Esophagus (tissue), 2 donors: ENCODE results near the gene IGF1R. TPM values are rescaled to one million over a fixed set of nuclear protein-coding genes. Genes with fewer than 3 reads are reported as not detected.
"Not testable (repeated sequence)": the region's sequence is repeated elsewhere in the genome, so short reads cannot be mapped to it uniquely, and the experiment has no call there.

Experiments
- H3K27ac ChIP-seq, 2 donors: one replicate each; pipeline ENCODE4 v1.5.1; 2013; ENCODE audit warnings: low read depth in 2 of 2, mild to moderate bottlenecking in 2 of 2, inconsistent platforms in 1 of 2, low read length in 1 of 2, moderate library complexity in 1 of 2
- H3K27me3 ChIP-seq, 2 donors: one replicate each; pipeline ENCODE4 v1.6.1; 2013; ENCODE audit warnings: low read length in 2 of 2, control low read depth in 1 of 2, mild to moderate bottlenecking in 1 of 2; ENCODE audit not compliant: insufficient read depth in 2 of 2, control insufficient read depth in 1 of 2
- H3K36me3 ChIP-seq, 2 donors: one replicate each; pipeline ENCODE4 v1.6.1; 2013; ENCODE audit warnings: low read length in 1 of 2; ENCODE audit not compliant: control insufficient read depth in 2 of 2, insufficient read depth in 2 of 2
- H3K4me1 ChIP-seq, 2 donors: one replicate each; pipeline ENCODE4 v1.6.1; 2013; ENCODE audit warnings: low read length in 1 of 2; ENCODE audit not compliant: control insufficient read depth in 2 of 2, insufficient read depth in 2 of 2
- H3K4me3 ChIP-seq, 2 donors: one replicate each; pipeline ENCODE4 v1.5.1; 2013; ENCODE audit warnings: low read length in 2 of 2, mild to moderate bottlenecking in 2 of 2, low read depth in 1 of 2, moderate library complexity in 1 of 2
- H3K9me3 ChIP-seq, 2 donors: one replicate each; pipeline ENCODE4 v1.6.1; 2013; ENCODE audit warnings: mild to moderate bottlenecking in 2 of 2, low read depth in 1 of 2, low read length in 1 of 2, moderate library complexity in 1 of 2; ENCODE audit not compliant: control insufficient read depth in 2 of 2, insufficient read depth in 1 of 2
- WGBS, 2 donors: extraction: QIAGEN DNeasy Blood & Tissue Kit; methylation state at CpG; one replicate each; pipeline ENCODE4 v1.1.7; 2013; 5-methylcytosine and 5-hydroxymethylcytosine counted together
- polyA plus RNA-seq, 2 donors: library from polyadenylated mRNA; stranded (reverse); fragments of 200-250 nt; gene quantifications; one replicate each; pipeline ENCODE4 v1.2.3, GENCODE V29; 2013
- donor health status: healthy with polysubstance abuse.
- donor health status: Bipolar disorder and iron deficiency.

Gene IGF1R
- polyA plus RNA-seq, 2 donors = 4.1 to 4.4 TPM

DNA sequence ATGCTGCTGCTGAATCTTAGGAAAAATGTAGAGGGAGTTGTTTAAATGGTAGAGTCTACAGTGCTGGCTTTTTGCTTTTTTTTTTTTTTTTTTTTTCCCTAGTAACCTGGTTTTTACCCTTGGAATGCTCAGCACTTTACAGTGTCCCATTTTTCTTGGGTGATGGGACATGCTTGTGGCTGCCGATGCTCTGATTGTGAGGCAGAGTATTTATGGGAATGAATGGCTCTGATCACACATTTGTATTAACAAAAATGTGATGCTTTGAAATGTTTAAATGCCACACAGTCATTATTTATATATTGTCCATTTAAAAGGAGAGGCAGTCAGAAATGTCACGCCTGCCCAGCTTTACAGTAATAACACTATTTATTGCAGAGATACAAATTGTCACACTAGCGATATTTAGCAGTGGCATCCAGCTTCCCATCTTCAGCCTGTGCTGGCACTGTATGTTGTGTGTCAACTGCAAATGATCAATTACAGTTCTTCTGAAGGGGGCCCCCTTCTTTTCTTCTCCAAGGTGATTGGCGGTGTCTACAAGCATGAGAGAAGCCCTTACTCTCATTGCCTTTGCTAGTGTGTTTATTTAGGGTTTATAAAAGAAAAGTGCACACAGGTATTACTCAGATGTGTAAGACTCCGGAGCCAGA, 30.9 kb upstream of the IGF1R start:
- no peaks in the 10 kb centered on the region for H3K9me3 ChIP-seq
- 74 to 75% methylated on average over 5 of the region's 5 CpGs for WGBS, 2 donors
- no peak overlapping the region for H3K27ac ChIP-seq
- H3K4me1 ChIP-seq = no peaks in the 10 kb centered on the region
- H3K4me3 ChIP-seq = no peak overlapping the region
- peaks cover 0 to 3% of the 10 kb centered on the region in 2 donors for H3K27me3 ChIP-seq
- H3K36me3 ChIP-seq = no peaks in the 10 kb centered on the region

- H3K36me3 ChIP-seq, H3K27me3 ChIP-seq, H3K9me3 ChIP-seq, H3K27ac ChIP-seq, H3K4me3 ChIP-seq, H3K4me1 ChIP-seq: not testable (repeated sequence)
- 88% methylated on average over 13 of the region's 13 CpGs for WGBS, 2 donors
These were observed 29.8 kb upstream of the IGF1R start for GRCh38 chr15:98618576-98618975.

GRCh38 chr15:98620020-98620419, 28.3 kb upstream of the IGF1R start:
- H3K36me3 ChIP-seq = no peaks in the 10 kb centered on the region
- peaks cover 0 to 3% of the 10 kb centered on the region in 2 donors for H3K27me3 ChIP-seq
- no peaks in the 10 kb centered on the region for H3K9me3 ChIP-seq
- no peak overlapping the region for H3K4me3 ChIP-seq
- WGBS, 2 donors = 65 to 85% methylated on average over 8 of the region's 8 CpGs
- H3K4me1 ChIP-seq = no peaks in the 10 kb centered on the region
- H3K27ac ChIP-seq = no peak overlapping the region

DNA sequence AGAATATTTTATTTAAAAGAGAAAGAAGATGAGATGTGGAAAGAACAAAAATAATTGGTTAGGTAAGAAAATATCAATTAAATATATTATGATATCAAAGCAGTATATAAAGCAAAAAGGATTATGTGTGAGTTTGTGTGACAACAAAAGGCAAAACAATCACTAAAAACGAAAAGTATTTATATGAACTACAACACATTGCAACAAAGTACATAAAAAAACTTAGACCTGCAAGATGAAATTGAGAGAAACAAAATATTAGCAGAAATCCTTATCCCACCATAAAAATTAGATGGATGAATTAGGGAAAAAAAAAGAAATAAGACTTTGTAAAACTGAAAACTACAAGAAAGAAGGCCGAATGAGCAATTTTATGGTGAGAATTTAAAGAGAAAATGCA, 27.3 kb upstream of the IGF1R start:
- Histone ChIP-seq H3K36me3 (no peaks in the 10 kb centered on the region), H3K27me3 (peaks cover 0 to 3% of the 10 kb centered on the region in 2 donors), H3K4me3 (no peak overlapping the region), H3K9me3 (no peaks in the 10 kb centered on the region), H3K4me1 (no peaks in the 10 kb centered on the region), H3K27ac (no peak overlapping the region)
- WGBS, 2 donors = 68 to 70% methylated on average over 2 of the region's 2 CpGs

GRCh38 chr15:98625614-98626013, 22.7 kb upstream of the IGF1R start:
- H3K27me3 ChIP-seq = no peaks in the 10 kb centered on the region
- H3K4me3 ChIP-seq = no peak overlapping the region
- 86 to 91% methylated on average over 22 of the region's 22 CpGs for WGBS, 2 donors
- no peak overlapping the region for H3K27ac ChIP-seq
- H3K4me1 ChIP-seq = no peaks in the 10 kb centered on the region
- no peaks in the 10 kb centered on the region for H3K9me3 ChIP-seq
- no peaks in the 10 kb centered on the region for H3K36me3 ChIP-seq

GRCh38 chr15:98626153-98626552, 22.2 kb upstream of the IGF1R start:
- Histone ChIP-seq H3K4me1 (no peaks in the 10 kb centered on the region), H3K27me3 (no peaks in the 10 kb centered on the region), H3K27ac (no peak overlapping the region), H3K4me3 (no peak overlapping the region), H3K36me3 (no peaks in the 10 kb centered on the region), H3K9me3 (no peaks in the 10 kb centered on the region)
- WGBS, 2 donors = 79 to 88% methylated on average over 4 of the region's 4 CpGs

- Histone ChIP-seq H3K9me3 (no peaks in the 10 kb centered on the region), H3K27me3 (no peaks in the 10 kb centered on the region), H3K4me3 (no peak overlapping the region), H3K36me3 (no peaks in the 10 kb centered on the region), H3K27ac (no peak overlapping the region), H3K4me1 (no peaks in the 10 kb centered on the region)
- 81 to 88% methylated on average over 1 of the region's 1 CpG for WGBS, 2 donors
These were observed 20.1 kb upstream of the IGF1R start for GRCh38 chr15:98628216-98628615.

DNA sequence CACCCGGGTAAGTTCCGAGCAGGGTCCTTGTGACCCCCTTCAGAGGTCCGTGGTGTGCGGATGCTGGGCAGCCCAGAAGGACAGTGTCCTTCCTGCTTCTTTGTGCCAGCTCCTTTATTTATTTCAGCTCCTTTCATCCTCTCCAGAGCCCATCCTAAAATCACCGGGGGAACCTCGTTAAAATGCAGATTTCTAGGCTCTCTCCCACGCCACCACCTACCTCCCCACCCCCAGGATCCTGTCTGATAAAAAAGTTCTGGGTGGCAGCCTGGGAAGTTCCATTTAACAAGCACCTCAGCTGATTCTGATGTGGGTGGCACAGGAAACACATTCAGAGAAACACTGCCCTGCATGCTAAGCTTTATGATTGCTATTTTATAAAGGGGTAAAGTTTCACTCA, 12.5 kb upstream of the IGF1R start:
- Histone ChIP-seq H3K27me3 (no peaks in the 10 kb centered on the region), H3K4me3 (no peak overlapping the region), H3K27ac (no peak overlapping the region), H3K4me1 (no peaks in the 10 kb centered on the region), H3K9me3 (no peaks in the 10 kb centered on the region), H3K36me3 (no peaks in the 10 kb centered on the region)
- WGBS, 2 donors = 59 to 69% methylated on average over 7 of the region's 7 CpGs

GRCh38 chr15:98643115-98643514, 5.2 kb upstream of the IGF1R start:
- WGBS, 2 donors = 86 to 89% methylated on average over 4 of the region's 4 CpGs
- Histone ChIP-seq H3K4me3 (no peak overlapping the region), H3K36me3 (no peaks in the 10 kb centered on the region), H3K27me3 (no peaks in the 10 kb centered on the region), H3K4me1 (no peaks in the 10 kb centered on the region), H3K9me3 (no peaks in the 10 kb centered on the region), H3K27ac (no peak overlapping the region)

DNA sequence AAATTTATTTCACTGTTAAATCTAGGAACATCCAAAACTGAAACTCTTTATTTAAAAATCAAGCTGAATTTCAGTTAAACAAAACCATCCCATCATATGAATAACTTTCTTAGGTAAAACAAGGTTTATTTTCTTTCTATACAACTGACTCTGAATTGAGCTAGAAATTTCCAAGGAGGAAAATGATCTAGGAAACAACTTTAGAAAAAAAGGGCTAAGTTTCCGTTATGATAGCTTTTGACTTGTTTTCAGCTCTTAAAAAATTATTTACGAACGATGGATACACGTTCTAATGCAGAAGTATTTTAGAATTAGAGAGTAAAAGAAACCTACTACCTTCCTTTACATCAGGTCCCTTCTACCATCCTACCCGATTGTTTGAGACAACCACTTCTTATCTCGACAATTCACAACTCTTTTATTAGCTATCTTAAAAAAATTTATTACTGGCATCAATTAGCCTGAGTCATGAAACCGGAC, 1.8 kb upstream of the IGF1R start:
- no peaks in the 10 kb centered on the region for H3K9me3 ChIP-seq
- no peaks in the 10 kb centered on the region for H3K36me3 ChIP-seq
- WGBS, 2 donors = 9 to 14% methylated on average over 7 of the region's 7 CpGs
- H3K27me3 ChIP-seq = no peaks in the 10 kb centered on the region
- H3K27ac ChIP-seq = peak overlapping the region in 1 of 2 donors; percentile 45
- peak overlapping the region in 1 of 2 donors; percentile 93 for H3K4me3 ChIP-seq
- no peaks in the 10 kb centered on the region for H3K4me1 ChIP-seq
